ENCODE data around the gene HOXA2. TPM values are rescaled to one million over a fixed set of nuclear protein-coding genes. Genes with fewer than 3 reads are reported as not detected.

HOXA2 gene
- total RNA-seq, 1 donor from 2014 or later = 0.11 TPM

- DNase-seq = no peak
- no peak for ATAC-seq (ENCODE audit: poor library complexity)
- intact Hi-C loops (cut with DNase I) = no loop called here
These were observed 40.1 kb upstream of the HOXA2 start for GRCh38 chr7:27142580-27143022.

DNA sequence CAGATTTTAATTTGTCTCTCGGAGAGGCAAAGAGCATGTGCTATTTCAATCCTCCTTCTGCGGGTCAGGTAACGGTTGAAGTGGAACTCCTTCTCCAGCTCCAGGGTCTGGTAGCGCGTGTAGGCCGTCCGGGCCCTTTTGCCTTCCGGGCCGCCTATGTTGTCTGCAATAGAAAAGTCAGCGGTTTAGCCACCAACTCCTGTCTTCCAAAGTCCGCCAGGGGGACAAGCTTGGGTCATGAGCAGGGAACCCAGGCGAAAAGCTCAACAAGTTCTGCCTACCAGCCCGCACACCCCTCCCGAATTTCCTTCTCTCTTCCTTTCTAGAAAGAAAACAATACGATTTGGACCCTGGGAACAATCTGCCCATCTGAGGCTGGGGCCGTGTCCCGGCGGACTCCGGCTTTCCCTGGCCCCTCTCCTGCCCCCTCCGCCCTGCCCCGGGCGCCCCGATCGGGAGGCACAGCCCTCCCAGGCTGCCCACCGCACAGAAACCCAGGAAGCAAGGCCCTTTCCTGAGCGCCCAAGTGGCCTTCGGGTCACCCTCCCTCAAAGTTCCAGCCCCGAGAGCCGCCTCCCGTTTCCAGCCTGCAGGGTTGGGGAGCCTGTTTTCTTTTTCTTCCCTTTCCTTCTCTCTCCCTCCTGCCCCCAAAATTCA, 39.6 kb upstream of the HOXA2 start:
- intact Hi-C loops (cut with DNase I) = no loop called here
- ATAC-seq (ENCODE audit: poor library complexity) (no peak), DNase-seq (no peak)

DNA sequence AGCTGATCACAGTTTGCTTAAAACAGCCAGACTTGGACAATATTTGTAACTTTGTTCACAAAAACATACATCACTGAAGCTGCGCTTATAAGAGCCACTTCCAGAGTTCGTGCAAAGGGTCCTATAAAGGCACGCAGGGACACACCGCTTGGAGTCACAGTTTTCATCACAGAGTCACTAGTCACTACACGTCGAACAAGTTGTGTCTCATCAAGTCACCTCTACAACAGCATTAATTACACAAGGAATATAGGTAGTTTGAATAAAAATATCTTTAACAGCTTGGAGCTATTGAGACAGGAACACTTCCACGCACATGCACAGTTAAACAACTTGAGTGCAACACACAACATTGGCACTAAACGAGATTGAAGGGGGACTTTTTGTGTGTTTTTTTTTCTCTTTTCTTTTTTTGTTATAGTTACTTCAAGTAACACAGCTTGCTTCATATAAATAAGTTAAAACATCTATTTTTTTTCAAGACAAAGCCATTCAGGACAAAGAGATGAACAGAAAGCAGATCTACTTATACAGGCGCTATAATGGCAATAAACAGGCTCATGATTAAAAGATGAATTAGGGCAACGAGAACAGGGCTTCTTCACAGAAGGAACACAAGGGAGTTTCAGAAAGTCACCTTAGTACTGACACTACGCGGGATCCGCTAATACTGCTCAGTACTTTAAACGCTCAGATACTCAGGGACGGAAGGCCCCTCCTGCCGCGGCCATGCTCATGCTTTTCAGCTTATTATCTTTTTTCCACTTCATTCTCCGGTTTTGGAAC, 38.8 kb upstream of the HOXA2 start:
- DNase-seq = no peak
- intact Hi-C loops (cut with DNase I) = no loop called here
- no peak for ATAC-seq (ENCODE audit: poor library complexity)

DNA sequence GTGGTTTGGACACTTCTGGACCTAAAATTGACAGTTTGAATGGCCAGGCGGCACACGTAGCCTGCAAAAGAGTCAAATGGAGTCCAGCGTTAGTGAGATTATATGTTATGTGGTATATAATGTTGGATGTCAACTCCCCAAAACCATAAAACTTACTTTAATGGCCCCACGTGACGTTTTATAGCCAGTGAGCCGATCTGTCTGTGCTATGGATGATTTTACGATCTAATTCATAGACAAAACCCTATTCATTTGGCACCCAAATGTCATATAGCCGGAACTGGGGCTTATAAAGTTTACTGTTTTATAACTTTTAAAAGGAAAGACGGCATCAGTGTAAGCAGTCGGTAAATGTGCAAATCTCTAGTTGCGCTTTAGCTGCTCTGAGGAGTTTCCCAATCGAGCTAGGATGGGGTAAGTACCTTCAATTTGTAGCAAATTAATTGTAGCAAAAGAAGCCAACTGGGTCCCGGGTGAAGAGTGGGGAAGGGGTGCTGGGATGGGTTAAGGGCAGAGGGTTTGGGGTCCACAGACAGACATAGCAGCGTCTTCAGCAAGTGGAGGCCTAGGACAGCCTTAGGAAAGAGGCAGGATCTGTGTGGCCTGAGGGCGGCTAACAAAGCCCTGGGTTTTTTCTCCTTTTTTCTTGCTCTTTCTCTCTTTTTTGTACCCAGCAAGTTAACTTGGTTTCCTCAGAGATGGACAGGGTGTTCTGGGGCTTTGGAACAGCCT, 37.8 kb upstream of the HOXA2 start:
- intact Hi-C loops (cut with DNase I) = no loop called here
- no peak for ATAC-seq (ENCODE audit: poor library complexity)
- no peak for DNase-seq

GRCh38 chr7:27139334-27140125, 37.0 kb upstream of the HOXA2 start:
- DNase-seq (no peak), ATAC-seq (ENCODE audit: poor library complexity) (no peak)
- intact Hi-C loops (cut with DNase I) = no loop called here

DNA sequence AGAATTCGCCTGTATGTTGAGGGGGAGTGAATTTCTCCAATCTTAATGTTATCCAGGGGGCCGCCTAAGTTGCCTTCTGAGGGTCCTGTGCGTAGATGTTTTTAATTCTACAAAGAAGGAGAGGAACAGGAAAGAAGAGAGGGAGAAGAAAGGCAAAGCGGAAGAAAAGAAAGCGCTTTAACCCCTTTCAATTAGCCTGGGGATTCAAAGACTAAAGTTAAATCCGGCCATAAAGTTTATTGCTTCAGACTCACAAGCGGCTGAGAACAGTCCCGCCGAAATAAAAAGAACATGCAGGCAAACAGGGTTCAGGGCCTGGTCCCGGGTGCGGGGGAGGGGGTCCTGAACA, 36.5 kb upstream of the HOXA2 start:
- intact Hi-C loops (cut with DNase I) = no loop called here
- ATAC-seq (ENCODE audit: poor library complexity) = no peak
- no peak for DNase-seq

DNA sequence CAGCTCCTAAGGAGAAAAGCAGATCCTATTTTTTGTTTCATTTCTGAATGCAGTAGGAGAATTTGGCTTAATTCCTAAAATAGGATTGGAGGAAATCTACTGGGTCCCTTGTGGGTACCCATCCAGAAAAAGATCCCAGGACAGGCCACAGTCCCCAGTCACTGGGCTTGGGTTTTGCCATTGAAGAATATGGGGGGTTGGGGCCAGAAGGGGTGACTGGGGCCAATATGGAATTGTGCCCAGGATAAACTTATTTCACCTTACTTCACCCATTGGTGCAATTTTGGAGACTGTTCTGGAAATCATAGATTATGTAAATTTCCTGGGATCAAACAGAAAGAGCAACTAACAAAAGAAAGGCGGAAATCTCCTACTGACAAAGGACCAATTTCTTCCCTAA, 36.0 kb upstream of the HOXA2 start:
- DNase-seq (no peak), ATAC-seq (ENCODE audit: poor library complexity) (no peak)
- intact Hi-C loops (cut with DNase I) = no loop called here

DNA sequence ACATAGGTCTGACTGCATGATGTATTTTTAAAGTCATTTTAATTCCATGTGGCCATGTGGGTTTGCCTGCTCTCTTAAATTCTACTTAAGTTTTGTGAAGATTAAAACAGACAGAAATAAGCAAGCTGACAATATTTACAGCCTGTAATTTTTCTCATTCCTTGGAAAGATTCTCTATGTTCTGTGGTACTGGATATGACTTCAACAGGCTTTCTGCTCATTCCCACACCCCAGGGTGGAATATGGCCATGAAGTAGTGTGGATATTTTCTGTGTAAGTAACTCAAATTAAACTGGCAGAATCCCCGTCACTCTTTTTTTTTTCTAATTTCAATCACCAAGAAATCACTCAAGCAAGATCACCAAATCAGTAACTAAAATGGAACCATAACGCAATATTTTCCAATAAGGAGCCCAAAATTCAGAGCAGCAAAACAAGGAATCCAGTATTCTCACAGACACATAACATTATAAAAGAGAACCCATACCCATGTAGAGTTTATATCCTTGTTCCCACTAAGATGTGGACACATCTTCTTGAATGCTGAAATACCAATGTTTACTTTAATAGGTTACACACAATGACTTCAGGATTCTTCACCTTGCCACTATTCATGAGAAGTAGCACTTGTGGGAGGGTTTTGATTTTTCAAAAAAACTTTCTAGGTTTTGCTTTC, 35.3 kb upstream of the HOXA2 start:
- ATAC-seq (ENCODE audit: poor library complexity) (no peak), DNase-seq (no peak)
- intact Hi-C loops (cut with DNase I) = no loop called here

DNA sequence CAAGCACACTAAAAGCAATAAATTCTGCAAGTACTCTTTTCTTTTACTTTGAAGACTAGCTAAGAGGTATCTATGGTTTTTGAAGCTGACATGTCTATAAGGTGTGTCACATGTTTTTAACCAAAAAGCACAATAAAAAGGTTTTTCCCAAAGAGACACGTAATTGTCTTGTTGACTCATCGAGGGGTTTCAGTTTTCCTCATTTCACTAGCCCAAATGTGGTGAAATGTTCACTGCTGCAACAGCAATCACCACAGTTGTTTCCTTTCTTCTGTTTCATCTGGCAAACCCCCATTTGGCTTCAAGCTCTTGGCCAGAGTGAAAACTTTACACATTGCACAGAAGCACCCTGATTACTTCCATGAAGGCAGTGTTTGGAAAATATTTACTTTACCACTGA, 31.9 kb upstream of the HOXA2 start:
- intact Hi-C loops (cut with DNase I) = no loop called here
- no peak for ATAC-seq (ENCODE audit: poor library complexity)
- DNase-seq = no peak

DNA sequence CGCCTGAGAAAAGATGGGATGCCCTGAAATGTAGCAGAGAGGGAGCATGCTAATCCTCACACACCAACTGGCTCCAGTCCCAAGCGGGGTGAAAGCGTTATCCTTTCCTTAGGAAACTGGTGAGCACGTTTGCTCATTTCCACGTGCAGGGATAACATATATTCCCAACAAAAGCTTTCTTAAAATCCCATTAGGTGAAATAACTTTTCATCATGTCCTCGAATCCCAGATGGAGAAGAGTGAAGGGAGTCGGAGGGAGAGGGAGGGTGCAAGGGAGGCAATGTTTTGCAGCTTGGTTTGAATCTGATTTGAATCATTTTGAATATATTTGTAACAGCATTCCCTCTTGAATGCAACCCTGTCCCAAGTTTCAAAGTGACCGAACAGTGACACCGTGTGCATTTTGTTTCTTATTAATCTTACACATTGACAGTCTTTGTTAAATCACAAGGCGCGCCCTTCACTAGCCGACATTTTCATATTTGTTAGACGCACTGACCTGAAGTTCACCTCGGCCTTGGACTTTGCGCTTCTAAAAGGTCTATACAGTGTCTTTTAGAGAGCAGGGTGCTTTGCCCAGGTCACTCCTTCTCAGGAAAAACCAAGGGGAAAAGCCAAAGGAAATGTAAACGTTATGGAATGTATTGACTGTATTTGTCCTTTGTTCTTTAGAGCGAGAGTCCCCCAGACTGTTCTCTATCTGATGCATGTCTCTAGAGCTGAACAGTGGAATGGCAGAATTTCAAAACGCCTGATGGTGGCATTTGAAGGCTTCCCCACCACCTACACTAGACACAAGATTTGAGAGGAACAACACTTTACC, 31.1 kb upstream of the HOXA2 start:
- ATAC-seq (ENCODE audit: poor library complexity) = no peak
- intact Hi-C loops (cut with DNase I) = no loop called here
- no peak for DNase-seq

- DNase-seq (no peak), ATAC-seq (ENCODE audit: poor library complexity) (no peak)
- intact Hi-C loops (cut with DNase I) = no loop called here
These were observed 30.5 kb upstream of the HOXA2 start for GRCh38 chr7:27132978-27133377.

GRCh38 chr7:27132214-27132613, 29.7 kb upstream of the HOXA2 start:
- no peak for ATAC-seq (ENCODE audit: poor library complexity)
- DNase-seq = no peak
- intact Hi-C loops (cut with DNase I) = no loop called here

GRCh38 chr7:27131390-27131819, 28.9 kb upstream of the HOXA2 start:
- intact Hi-C loops (cut with DNase I) = no loop called here
- DNase-seq (no peak), ATAC-seq (ENCODE audit: poor library complexity) (no peak)

GRCh38 chr7:27130540-27131389, 28.3 kb upstream of the HOXA2 start, which contains the start of gene HOXA4:
Gene HOXA4 (minus strand): TSS chr7:27130757. CDS start chr7:27130733, 24 bp downstream.
- DNase-seq (peak; percentile 89), ATAC-seq (ENCODE audit: poor library complexity) (peak; percentile 95)
- intact Hi-C loops (cut with DNase I) = no loop called here

- intact Hi-C loops (cut with DNase I) = no loop called here
- DNase-seq (no peak), ATAC-seq (ENCODE audit: poor library complexity) (peak; percentile 14)
These were observed 27.5 kb upstream of the HOXA2 start for GRCh38 chr7:27129729-27130539.

Measured in Right ventricle myocardium superior (tissue), 1 donor.